PC-9 (cell line): ENCODE results near the gene CEP57L1. TPM values are rescaled to one million over a fixed set of nuclear protein-coding genes. Genes with fewer than 3 reads are reported as not detected.

Source experiments
- BruUV-seq: library from RNA; stranded (reverse); fragments of 400-500 nt; replicated peaks from 2 replicates; lab custom pipeline; 2021; lab: Mats Ljungman, UMichigan
- CTCF ChIA-PET: fragments of 300-600 bp; sonication (Branson Sonifier 250); formaldehyde crosslinking; loops from one replicate; lab custom pipeline; 2022; ENCODE audit warnings: antibody characterized with exemption; lab: Charles Lee
- POLR2A ChIA-PET: fragments of 300-600 bp; sonication (Branson Sonifier 250); formaldehyde crosslinking; loops from one replicate; lab custom pipeline; 2022; ENCODE audit warnings: antibody characterized with exemption; ENCODE audit not compliant: unreplicated experiment; lab: Charles Lee
- DNase-seq, 2 experiments: peaks; one replicate each; pipeline versions ENCODE4 v3.0.0 to v3.0.0-alpha.2; 2015 to 2022; ENCODE audit warnings: mixed read lengths in 1 of 2
- H2AFZ ChIP-seq: fragments of 200-600 bp; sonication (generic); 2 replicates; pipeline ENCODE4 v1.8.1; 2017; ENCODE audit warnings: antibody characterized with exemption
- H3F3A ChIP-seq: fragments of 200-600 bp; sonication (generic); 2 replicates; pipeline ENCODE4 v1.8.1; 2017; ENCODE audit warnings: antibody characterized with exemption, mild to moderate bottlenecking, low read depth; ENCODE audit not compliant: insufficient read depth
- H3K27ac ChIP-seq: fragments of 200-600 bp; sonication (generic); 2 replicates; pipeline ENCODE4 v1.6.1; 2016; ENCODE audit warnings: mixed run types
- H3K27me3 ChIP-seq: fragments of 200-600 bp; sonication (generic); 2 replicates; pipeline ENCODE4 v1.6.1; 2016; ENCODE audit warnings: low read depth, mixed run types; ENCODE audit not compliant: insufficient read depth
- H3K36me3 ChIP-seq: fragments of 200-600 bp; sonication (generic); 2 replicates; pipeline ENCODE4 v1.6.1; 2016; ENCODE audit warnings: low read depth, mixed run types
- H3K4me1 ChIP-seq: fragments of 200-600 bp; sonication (generic); replicated peaks from 2 replicates; pipeline ENCODE4 v1.6.1; 2016; ENCODE audit warnings: mixed run types; ENCODE audit not compliant: insufficient read depth
- H3K4me2 ChIP-seq: fragments of 200-600 bp; sonication (generic); 2 replicates; pipeline ENCODE4 v1.6.1; 2017; ENCODE audit warnings: mixed run types
- H3K4me3 ChIP-seq: fragments of 200-600 bp; sonication (generic); 2 replicates; pipeline ENCODE4 v1.6.1; 2016; ENCODE audit warnings: mixed run types
- H3K79me2 ChIP-seq: fragments of 200-600 bp; sonication (generic); 2 replicates; pipeline ENCODE4 v1.6.1; 2017; ENCODE audit warnings: low read depth, mixed run types
- H3K9me2 ChIP-seq: fragments of 200-600 bp; sonication (generic); 2 replicates; pipeline ENCODE4 v1.8.1; 2017; ENCODE audit warnings: mild to moderate bottlenecking; ENCODE audit not compliant: insufficient read depth
- H3K9me3 ChIP-seq: fragments of 200-600 bp; sonication (generic); 2 replicates; pipeline ENCODE4 v1.8.1; 2016; ENCODE audit warnings: low read depth; ENCODE audit not compliant: insufficient read depth
- H4K20me1 ChIP-seq: fragments of 200-600 bp; sonication (generic); 2 replicates; pipeline ENCODE4 v1.8.1; 2017; ENCODE audit not compliant: insufficient read depth
- EZH2 ChIP-seq: fragments of 200-600 bp; sonication (generic); IDR thresholded peaks from 2 replicates; pipeline ENCODE4 v1.8.0; 2017; ENCODE audit warnings: antibody characterized with exemption, low read depth
- intact Hi-C: fragments of 100-400 bp; cut with micrococcal nuclease; formaldehyde crosslinking; loops from one replicate; pipeline ENCODE4 v1.10.0; 2022; ENCODE audit not compliant: unreplicated experiment
- total RNA-seq: library from RNA; stranded (reverse); gene quantifications from 2 replicates; pipeline ENCODE4 v1.2.3, GENCODE V29; 2021
- TF ChIP-seq, protein P1 (sequence below): fragments of 200-600 bp; sonication (generic); conservative IDR thresholded peaks from 2 replicates; pipeline ENCODE4 v1.6.1; 2017; ENCODE audit warnings: mixed run types, antibody characterized with exemption, mild to moderate bottlenecking, moderate library complexity

CEP57L1 gene
- total RNA-seq, 1 experiment from 2014 or later, result 18.3 TPM

DNA sequence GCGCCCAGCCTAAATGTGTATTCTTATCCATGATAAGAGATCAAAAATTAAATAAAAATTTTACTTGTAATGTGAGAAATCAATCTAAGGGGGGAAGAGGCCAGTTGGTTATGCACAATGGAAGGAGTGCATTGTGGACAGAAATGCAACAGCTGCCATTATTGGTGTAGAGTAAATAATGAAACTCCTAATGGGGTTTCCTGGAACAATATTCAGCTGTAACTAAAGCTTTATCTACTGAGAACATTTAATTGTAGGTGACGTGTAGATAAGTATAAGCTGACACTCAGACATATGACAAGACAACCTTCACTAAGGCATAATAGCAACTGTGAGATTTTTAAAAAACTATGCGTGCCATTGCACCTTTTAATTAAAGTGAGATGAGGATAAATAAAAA is 71.4 kb downstream of the CEP57L1 start:
- Histone ChIP-seq H3K9me3 (no peaks in the 10 kb centered on the region), H3K4me1 (peaks cover 23% of the 10 kb centered on the region), H3K4me3 (no peak overlapping the region), H3K9me2 (no peaks in the 10 kb centered on the region), H3K36me3 (no peaks in the 10 kb centered on the region), H3K4me2 (no peak overlapping the region), H4K20me1 (no peaks in the 10 kb centered on the region), H3K79me2 (no peaks in the 10 kb centered on the region), H3K27me3 (no peaks in the 10 kb centered on the region), H2AFZ (no peak overlapping the region), H3F3A (peaks cover 9% of the 10 kb centered on the region; the same call in 1 of the 2 replicates), H3K27ac (no peak overlapping the region)
- intact Hi-C loops, result no loop called here
- POLR2A ChIA-PET, result no interaction called here
- CTCF ChIA-PET, result interaction anchor here (0.6 kb wide), 1 partner anchor 94 kb away, joined by 3 read pairs; no protein-coding TSS in a partner anchor
- DNase-seq, result no peak
- TF ChIP-seq EZH2, result no peak
- TF ChIP-seq, protein P1, sequence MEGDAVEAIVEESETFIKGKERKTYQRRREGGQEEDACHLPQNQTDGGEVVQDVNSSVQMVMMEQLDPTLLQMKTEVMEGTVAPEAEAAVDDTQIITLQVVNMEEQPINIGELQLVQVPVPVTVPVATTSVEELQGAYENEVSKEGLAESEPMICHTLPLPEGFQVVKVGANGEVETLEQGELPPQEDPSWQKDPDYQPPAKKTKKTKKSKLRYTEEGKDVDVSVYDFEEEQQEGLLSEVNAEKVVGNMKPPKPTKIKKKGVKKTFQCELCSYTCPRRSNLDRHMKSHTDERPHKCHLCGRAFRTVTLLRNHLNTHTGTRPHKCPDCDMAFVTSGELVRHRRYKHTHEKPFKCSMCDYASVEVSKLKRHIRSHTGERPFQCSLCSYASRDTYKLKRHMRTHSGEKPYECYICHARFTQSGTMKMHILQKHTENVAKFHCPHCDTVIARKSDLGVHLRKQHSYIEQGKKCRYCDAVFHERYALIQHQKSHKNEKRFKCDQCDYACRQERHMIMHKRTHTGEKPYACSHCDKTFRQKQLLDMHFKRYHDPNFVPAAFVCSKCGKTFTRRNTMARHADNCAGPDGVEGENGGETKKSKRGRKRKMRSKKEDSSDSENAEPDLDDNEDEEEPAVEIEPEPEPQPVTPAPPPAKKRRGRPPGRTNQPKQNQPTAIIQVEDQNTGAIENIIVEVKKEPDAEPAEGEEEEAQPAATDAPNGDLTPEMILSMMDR, result no peak
- no TSS peak for BruUV-seq

DNA sequence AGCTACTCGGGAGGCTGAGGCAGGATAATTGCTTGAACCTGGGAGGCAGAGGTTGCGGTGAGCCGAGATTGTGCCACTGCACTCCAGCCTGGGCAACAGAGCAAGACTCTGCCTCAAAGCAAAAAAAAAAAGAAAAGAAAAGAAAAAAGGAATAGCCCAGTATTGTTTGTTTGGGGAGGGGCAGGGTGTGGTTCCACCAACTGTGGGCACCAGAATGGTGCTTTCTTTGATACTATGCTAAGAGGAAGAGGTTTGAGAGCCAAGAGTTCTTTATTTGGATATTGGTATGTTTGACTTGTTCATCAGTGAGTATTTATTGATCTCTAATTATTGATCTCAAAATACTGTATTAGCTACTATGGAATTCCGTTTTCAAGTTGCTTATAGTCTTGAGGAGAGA is 72.3 kb downstream of the CEP57L1 start:
- no peaks in the 10 kb centered on the region for H3K36me3 ChIP-seq
- no peak overlapping the region for H3K4me3 ChIP-seq
- H3K4me1 ChIP-seq, result peaks cover 32% of the 10 kb centered on the region
- POLR2A ChIA-PET, result no interaction called here
- H3K9me3 ChIP-seq, result no peaks in the 10 kb centered on the region
- TF ChIP-seq EZH2, result no peak
- TF ChIP-seq, protein P1, result no peak
- no peak overlapping the region for H3K4me2 ChIP-seq
- no peak for DNase-seq
- intact Hi-C loops, result no loop called here
- H3K9me2 ChIP-seq, result no peaks in the 10 kb centered on the region
- H2AFZ ChIP-seq, result no peak overlapping the region
- H3K27ac ChIP-seq, result no peak overlapping the region
- CTCF ChIA-PET, result no interaction called here
- H3K27me3 ChIP-seq, result no peaks in the 10 kb centered on the region
- BruUV-seq, result no TSS peak
- H3F3A ChIP-seq, result peaks cover 11% of the 10 kb centered on the region; the same call in 1 of the 2 replicates
- H3K79me2 ChIP-seq, result no peaks in the 10 kb centered on the region
- no peaks in the 10 kb centered on the region for H4K20me1 ChIP-seq

DNA sequence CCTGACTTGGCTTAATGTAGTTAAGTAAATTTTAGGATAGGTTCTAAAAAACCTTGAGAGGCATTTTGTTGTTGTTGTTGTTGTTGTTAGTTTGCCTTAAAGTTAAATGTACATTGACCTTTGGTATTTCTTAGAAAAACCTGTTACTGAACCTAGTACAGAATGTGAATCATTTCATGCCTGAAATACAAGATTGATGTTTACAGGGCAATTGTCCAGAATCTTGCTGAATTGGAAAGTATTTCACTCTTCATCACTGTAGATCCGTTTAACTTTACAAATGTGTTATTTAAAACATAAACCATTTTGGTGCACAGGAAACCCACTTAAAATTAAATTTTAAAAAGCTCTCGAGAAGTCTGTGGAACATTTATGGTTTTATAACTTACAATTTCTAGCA is 75.0 kb downstream of the CEP57L1 start:
- TF ChIP-seq, protein P1, result no peak
- TF ChIP-seq EZH2, result no peak
- peaks cover 22% of the 10 kb centered on the region for H3K4me1 ChIP-seq
- ChIA-PET CTCF (no interaction called here), POLR2A (no interaction called here)
- H3K9me2 ChIP-seq, result no peaks in the 10 kb centered on the region; the same call in 1 of the 2 replicates
- intact Hi-C loops, result no loop called here
- H3K9me3 ChIP-seq, result no peaks in the 10 kb centered on the region
- H3K27ac ChIP-seq, result no peak overlapping the region
- 0 out of 2 replicates have a peak, but pooled peaks cover 11% of the 10 kb centered on the region for H3F3A ChIP-seq
- no peak overlapping the region for H3K4me3 ChIP-seq
- no peaks in the 10 kb centered on the region for H3K36me3 ChIP-seq
- H3K4me2 ChIP-seq, result no peak overlapping the region
- H4K20me1 ChIP-seq, result no peaks in the 10 kb centered on the region
- DNase-seq, result no peak
- H2AFZ ChIP-seq, result no peak overlapping the region
- no TSS peak for BruUV-seq
- H3K79me2 ChIP-seq, result no peaks in the 10 kb centered on the region
- no peaks in the 10 kb centered on the region for H3K27me3 ChIP-seq
